Stimulated activated CD4-positive, alpha-beta T cell treated with anti-CD3 and anti-CD28 coated beads, Interleukin-15, amount 100 ng/mL, for 1 hour (primary cell): ENCODE results near the gene TACR2.

ENCODE experiments used
- DNase-seq, 2 donors: peaks; one replicate each; pipeline ENCODE4 v3.0.0-alpha.2; 2020; ENCODE audit warnings: low read depth in 1 of 2, low spot score in 1 of 2

The TACR2 gene

DNA sequence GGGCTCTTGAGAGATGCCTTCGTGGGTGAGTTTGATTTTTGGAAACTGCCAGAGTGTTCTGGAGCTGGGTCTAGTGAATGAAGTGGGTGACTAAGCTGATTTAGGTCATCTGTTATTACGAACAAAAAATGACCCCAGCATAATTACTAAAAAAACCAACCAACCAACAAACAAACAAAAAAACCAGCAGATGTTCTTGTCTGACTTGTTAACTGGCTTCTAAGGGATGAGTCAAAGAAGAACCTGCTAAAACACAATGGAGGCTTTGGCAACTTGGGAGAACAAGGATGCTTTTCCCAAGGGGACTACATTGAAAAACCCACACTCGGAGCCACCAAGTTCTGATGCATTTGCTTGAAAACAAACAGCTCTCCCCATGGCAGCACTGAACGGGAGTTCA, 11.5 kb downstream of the TACR2 start:
- no peak for DNase-seq

DNA sequence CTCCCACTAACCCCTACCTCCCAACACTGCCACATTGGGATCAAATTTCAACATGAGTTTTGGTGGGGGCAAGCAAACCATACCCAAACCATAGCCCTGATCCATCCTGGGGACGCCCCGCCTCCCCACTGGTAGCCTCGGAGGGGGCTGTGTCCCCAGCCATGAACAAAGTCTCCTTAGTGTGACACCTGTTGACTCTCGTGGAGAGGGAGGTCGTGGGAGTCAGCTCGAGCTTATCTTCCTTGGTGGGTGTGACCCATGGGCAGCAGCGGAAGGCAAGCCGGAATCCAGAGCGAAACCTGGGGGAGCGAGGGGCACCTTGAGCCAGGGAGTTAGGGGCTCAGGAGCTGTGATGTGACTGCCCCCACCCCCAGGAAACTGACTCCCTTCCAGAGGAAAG, 11.9 kb downstream of the TACR2 start:
- DNase-seq: no peak

DNA sequence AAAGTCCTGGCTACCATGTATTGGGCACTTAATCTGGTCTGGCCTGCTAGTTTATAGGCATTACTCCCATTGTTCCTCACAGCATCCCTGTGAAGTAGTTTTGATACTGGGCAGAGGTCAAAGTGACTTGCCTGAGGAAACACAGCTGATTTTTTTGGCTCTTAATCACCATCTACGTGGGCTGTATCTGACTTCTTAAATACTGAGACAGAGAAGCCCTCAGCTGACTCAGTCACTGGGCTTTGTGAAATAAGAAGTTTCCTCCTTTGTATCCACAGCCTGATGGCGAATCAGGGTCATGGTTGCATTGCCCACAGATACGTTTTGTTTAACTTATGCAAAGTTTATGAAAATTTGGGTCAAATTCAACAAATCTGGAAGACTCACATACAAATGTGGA, 13.2 kb downstream of the TACR2 start:
- no peak for DNase-seq

DNA sequence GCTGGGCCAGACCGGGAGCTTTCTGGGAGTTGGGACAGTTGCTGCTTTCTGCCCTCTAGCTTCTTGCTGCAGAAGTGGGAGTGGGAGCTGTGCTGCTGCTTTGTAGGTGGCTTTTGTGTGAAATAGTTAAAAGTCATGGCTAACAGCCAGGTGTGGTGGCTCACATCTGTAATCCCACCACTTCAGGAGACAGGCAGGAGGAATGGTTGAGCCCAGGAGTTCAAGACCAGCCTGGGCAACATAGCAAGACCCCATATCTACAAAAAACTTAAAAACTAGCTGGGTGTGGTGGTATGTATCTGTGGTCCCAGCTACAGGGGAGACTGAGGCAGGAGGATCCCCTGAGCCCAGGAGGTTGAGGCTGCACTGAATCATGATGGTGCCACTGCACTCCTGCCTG, 13.7 kb downstream of the TACR2 start:
- DNase-seq: no peak

DNA sequence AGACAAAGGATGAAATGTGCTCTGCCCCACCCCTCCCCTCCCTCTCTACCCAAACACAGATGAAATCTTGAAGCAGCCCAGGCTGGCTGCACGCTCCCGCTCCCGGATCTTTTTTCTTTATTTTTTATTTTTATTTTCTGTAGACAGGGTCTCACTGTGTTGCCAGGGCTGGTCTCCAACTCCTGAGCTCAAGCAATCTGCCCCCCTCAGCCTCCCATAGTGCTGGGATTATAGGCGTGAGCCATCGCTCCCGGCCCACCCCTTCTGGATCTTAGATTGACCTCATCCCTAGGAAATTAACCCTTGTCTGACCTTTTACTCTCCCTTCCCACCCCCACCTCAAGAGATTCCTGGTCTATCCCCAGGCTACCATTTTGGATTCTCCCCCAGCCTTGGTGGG, 14.3 kb downstream of the TACR2 start:
- no peak for DNase-seq

DNA sequence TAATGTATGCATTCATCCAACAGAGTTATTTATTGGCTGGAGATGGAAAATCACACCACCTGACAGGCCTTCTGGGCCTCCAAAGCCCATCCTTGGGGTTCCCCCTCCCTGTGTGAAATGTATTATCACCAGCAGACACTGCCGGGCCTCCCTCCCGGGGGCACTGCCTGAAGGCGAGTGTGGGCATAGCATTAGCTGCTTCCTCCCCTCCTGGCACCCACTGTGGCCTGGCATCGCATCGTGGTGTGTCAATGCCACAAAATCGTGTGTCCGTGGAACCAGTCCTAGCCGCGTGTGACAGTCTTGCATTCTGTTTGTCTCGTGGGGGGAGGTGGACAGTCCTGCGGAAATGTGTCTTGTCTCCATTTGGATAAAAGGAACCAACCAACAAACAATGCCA, 15.3 kb downstream of the TACR2 start:
- no peak for DNase-seq

DNA sequence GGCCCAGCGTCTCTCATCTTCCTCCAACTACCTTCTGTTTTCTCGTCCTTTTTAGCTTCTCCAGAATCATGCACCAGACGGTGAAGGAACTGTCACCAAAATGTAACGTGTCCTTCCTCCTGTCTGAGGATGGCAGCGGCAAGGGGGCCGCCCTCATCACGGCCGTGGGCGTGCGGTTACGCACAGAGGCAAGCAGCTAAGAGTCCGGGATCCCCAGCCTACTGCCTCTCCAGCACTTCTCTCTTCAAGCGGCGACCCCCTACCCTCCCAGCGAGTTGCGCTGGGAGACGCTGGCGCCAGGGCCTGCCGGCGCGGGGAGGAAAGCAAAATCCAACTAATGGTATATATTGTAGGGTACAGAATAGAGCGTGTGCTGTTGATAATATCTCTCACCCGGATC, 15.8 kb downstream of the TACR2 start:
- DNase-seq: no peak

DNA sequence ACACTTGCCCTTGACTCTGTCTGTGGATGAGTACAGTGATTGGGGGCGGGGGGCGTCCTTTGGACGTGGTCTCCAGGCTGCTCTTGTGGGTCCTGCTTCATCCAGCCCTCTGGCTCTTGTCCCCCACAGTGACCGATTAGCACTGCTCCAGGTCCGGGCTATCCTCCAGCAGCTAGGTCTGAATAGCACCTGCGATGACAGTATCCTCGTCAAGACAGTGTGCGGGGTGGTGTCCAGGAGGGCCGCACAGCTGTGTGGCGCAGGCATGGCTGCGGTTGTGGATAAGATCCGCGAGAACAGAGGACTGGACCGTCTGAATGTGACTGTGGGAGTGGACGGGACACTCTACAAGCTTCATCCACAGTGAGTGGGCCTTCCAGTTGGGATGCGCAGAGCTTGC, 18.3 kb downstream of the TACR2 start:
- no peak for DNase-seq

DNA sequence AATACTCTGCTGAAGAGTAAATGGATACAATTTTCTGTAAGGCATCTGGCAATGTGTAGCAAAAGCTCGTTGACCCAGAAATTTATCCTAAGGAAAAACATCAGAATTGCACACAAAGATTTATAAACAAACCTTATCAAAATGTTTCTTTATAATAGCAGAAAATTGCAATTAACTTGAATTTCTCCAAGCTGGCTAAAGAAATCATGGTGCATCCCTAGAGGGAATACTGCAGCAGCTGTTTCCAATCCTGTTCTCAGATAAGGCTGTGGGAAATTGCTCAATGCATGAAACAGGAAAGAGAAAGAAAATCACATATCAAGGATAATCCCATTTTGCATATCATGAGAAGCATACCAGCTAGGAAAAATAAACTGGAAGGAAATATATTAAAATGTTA, 18.7 kb downstream of the TACR2 start:
- no peak for DNase-seq

DNA sequence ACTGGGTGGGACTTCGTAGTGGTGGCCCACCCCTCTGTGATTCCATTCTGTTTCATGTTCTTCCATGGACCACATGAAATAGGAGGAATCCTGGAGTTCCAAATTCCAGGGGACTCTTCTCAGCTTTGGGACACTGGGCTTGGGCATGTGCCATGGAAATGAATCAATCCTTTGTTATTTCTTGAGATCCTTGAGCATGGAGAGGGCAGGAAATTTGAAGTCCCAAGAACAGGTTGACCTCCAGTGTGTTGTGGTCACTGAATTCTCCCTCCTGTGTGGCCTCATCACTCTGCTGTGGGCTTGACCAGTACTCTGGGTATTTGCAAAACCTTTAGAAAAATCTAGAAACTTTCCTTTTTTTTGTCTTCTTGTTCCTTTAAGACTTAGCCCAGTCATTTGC, 22.7 kb downstream of the TACR2 start:
- DNase-seq: no peak

DNA sequence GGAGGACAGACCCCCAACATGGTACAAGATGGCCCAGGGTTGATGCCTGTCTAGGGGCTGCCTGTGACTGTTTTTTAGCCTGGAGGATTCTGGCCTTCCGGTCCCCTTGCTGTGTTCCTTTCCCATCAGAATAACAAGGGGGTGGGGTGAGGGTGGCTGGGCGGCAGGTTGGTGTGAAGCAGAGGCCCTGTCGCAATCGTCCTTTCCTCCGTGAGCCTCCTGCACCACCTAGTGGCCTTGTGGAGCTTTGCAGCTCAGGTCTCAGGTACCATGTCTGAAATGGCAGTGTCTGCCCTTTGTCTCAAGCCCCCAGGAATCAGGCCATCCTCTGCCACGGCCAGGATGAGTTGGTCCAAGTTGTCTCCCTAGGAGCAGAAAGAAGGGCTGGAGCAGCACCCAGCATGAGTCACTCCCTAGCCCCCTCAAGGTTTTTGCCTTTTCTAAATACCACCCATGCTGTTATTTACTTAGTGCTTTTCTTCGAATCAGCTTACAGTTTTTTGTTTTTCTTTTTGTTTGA, 24.2 kb downstream of the TACR2 start:
- DNase-seq: peak; percentile 59 to 61

DNA sequence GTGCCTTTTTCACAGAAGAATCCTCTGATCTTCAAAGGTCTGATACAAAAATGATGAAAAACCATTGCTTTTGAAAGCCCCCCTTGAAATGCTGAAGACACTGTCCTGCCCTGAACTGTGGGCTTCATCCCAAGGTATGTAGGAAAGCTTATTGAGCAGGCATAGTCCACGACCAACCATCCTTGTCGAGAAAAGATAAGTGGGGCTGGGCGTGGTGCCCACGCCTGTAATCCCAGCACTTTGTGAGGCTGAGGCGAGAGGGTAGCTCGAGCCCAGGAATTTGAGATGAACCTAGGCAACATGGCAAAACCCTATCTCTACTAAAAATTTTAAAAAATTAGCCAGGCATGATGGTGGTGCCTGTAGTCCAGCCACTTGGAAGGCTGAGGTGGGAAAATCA, 25.6 kb downstream of the TACR2 start:
- DNase-seq: no peak

DNA sequence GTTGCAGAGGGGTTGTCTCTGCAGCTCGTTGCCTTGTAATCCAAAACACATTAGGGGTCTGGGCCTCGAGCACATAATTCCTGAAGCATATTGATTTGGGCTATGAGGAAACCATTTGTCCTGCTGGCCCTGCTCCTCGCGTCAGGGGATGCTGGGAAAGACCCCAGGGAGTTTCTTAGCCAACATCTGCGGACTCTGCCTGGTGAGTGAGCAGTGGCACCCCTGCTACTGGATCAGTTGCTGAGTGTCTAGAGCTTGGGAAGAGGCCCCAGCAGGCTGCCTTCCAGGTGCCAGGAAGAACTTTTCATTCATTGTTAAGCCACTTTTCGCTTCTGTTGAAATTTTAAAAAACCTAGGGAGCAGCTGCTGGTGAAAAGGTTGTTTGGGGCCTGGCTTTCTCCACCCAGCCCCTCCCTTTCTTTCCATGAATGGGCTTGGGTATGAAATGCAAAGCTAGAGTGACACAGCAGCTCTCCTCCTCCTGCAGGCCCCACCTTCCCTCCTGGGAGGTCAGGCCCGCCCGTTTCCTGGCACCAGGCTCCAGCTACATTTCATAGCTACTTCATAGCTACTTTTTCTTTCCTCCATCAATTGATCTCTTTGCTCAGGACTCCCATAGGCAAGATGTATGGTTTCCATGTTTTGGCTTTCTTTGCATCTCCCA, 26.8 kb downstream of the TACR2 start:
- no peak for DNase-seq

DNA sequence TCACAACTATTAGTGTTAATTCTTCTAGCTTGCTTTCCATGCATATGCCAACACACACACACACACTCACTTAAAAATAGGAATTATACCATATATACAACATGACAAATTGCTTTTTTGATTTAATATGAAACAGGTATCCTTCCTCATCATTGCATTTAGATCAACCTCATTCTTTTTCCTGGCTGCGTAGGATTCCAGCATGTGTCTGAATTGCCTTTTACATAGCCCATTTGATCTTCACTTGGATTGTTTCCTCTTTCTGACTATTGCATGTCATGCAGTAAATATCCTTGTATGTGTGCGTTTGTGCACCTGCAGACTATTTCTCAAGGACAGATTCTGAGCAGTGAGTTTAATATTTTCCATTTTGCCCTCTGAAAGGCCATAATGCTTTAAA, 28.2 kb downstream of the TACR2 start:
- no peak for DNase-seq

DNA sequence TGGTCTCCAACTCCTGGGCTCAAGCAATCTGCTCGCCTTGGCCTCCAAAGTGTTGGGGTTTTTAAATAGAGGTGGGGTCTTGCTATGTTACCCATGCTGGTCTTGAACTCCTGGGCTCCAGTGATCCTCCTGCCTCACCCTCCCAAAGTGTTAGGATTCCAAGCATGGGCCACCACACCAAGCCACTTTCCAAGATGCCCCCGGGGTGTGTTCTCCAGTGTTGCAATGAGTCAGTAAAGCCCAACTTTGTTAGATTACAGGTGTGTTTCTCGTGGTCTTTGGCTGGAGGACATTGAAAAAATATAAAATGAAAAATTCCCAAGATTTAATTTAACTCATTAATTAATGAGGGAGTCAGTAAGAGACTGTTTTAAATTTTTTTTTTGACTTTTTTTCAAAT, 29.2 kb downstream of the TACR2 start:
- DNase-seq: no peak

DNA sequence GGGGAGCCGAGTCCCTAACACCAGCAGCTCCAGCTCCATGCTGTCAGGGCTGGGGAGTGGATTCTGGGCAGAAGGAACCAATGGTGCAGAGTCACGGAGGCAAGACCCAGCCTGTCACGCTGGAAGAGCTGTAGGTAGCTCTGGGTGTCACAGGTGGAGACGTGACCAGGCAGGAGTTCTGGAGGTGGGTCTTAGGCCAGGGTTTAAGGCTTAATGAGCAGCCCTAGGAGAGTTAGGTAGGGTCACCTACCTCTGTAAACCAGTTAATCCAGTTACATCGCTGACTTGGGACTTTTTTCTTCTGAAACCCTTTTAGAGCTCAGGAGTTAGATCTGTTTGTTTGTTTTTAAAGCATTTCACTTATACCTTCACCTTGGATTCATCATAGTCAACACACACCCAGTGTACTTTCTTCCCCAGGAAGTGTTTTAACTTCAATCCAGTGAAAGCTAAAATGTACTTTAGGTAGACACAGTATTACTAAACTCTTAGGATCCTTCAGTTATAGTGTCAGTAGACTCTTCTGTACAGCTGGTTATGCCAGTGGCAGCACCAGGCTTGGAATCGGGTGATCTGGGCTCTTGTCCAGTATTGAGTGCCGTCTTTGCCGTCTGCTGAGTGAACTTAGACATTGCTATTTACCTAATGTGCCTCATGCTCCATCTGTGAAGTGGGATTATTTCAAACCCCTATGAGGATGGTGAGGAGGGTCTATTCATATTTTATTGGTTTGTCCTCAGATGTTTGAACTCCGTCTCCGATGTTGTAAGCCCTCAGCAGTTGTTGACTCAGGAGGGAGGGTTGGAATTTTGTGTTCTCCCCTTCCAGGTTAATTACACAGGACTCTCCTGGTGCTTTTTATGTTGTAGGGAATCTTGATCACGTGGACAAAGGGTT, 31.0 kb downstream of the TACR2 start:
- no peak for DNase-seq

DNA sequence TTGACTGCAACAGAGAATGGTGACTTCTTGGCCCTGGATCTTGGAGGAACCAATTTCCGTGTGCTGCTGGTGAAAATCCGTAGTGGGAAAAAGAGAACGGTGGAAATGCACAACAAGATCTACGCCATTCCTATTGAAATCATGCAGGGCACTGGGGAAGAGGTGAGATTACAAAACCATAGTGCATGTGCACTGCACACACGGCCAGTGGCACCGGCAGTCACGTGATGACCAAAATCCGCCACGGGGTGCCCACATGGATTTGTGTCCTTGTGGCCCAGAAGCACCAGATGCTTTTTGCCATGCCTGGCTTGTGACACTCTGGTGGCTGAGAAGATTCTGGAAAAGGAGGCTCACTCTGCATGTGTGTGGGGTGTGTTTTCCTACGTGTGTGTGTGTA, 32.4 kb downstream of the TACR2 start:
- DNase-seq: no peak

DNA sequence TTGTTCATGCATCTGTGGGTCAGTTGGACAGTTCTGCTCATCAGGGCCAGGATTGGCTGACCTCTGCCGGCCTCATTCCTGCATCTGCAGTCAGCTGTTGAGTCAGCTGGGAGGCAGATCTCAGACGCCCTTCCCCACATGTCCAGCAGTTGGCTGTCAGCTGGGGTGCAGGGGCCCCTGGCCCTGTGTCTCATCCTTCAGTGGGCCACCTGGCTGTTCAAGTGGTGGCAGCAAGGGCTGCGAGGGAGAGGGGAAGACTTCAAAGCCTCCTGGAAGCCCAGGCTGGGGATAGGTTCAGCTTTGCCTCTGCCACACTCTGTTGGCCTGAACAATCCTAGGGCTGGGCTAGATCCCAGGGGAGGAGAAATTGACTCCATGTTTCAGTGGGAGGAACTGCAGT, 33.2 kb downstream of the TACR2 start:
- no peak for DNase-seq

DNA sequence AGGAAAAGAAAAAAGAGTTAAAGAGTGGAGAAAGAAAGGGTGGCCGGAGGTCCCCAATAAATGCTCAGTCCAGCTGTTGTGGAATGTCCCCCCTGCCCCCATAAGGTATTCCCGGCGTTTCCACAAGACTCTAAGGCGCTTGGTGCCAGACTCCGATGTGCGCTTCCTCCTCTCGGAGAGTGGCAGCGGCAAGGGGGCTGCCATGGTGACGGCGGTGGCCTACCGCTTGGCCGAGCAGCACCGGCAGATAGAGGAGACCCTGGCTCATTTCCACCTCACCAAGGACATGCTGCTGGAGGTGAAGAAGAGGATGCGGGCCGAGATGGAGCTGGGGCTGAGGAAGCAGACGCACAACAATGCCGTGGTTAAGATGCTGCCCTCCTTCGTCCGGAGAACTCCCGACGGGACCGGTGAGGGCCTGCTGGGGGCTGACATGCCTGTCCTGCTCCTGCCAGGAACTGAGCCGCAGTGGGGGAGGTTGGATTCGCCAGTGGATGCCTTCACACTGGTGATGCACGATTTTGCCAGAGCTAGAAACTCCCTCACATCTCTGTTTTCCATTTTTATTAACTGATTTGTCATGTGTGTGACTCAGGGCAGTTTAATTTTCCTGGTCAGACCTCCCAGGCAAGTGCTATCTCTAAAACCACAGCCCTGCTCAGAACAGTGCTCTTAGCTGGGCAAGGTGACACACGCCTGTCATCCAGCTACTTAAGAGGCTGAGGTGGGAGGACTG, 34.2 kb downstream of the TACR2 start:
- DNase-seq: no peak

DNA sequence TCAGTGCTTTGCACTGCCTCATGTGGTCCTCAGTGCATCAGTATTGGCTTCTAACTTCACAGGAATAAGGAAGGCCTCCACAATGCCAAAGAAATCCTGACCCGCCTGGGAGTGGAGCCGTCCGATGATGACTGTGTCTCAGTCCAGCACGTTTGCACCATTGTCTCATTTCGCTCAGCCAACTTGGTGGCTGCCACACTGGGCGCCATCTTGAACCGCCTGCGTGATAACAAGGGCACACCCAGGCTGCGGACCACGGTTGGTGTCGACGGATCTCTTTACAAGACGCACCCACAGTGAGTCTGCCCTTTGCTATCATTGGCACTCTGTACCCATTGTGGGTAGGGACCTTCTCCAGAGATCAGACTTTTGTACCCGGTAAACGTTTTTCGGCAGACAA, 36.9 kb downstream of the TACR2 start:
- no peak for DNase-seq

DNA sequence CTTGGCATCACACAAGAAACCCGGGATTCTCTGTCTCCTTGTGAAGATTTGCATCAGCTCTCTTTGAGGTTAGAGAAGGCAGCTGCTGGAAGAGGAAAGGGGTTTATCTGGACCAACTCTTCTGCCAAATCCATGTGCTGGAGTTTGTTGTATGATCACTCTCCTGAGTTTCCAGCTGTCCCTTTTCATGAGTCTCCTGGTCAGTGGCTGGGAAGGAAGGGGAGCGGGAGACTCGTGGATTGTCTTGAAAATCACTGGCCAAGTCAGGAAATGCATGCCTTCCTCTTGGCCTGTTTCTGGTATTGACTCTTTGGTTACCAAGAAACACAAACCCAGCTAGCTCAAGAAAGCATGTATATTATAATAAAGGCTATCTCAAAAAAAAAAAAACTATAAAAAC, 38.8 kb downstream of the TACR2 start:
- no peak for DNase-seq

DNA sequence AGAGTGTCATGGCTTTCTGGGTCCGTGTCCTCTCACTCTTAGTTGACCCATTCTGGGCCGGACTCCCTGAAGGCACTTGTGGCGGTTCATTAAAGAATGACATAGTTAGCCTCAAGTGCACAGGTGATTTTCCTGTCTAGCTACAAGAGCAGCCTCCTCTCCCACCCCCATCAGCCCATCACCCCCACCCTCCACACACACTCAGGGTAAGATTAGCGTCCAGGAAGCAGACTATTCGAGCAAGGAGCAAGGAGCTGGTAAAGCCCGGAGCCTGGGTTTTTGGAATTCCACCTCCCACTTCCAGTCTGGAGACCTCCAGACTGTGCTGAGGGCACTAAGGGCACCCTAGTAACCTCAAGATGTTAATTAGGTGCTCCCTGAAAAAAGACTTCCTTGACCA, 39.5 kb downstream of the TACR2 start:
- DNase-seq: no peak
